HG03139 (cell line): ENCODE data around the gene S1PR1.

ENCODE experiments used
- ATAC-seq: cut with Tn5 transposase; IDR thresholded peaks from one replicate; pipeline ENCODE4 v1.9.1; 2021; ENCODE audit not compliant: unreplicated experiment

S1PR1 gene

GRCh38 chr1:101278845-101279244, 42.0 kb downstream of the S1PR1 start:
- no peak for ATAC-seq

GRCh38 chr1:101280049-101280592, 43.3 kb downstream of the S1PR1 start:
- no peak for ATAC-seq

GRCh38 chr1:101280942-101281654, 44.3 kb downstream of the S1PR1 start:
- ATAC-seq: no peak

GRCh38 chr1:101281751-101282150, 44.9 kb downstream of the S1PR1 start:
- no peak for ATAC-seq

- ATAC-seq: no peak
Observed at GRCh38 chr1:101282314-101283038, 45.7 kb downstream of the S1PR1 start.

- ATAC-seq: no peak
Observed at GRCh38 chr1:101283443-101283842, 46.6 kb downstream of the S1PR1 start.

- ATAC-seq: no peak
Observed at GRCh38 chr1:101284021-101284420, 47.2 kb downstream of the S1PR1 start.

- no peak for ATAC-seq
Observed at GRCh38 chr1:101284622-101285218, 47.9 kb downstream of the S1PR1 start.

GRCh38 chr1:101285922-101286570, 49.2 kb downstream of the S1PR1 start:
- ATAC-seq: no peak

- no peak for ATAC-seq
Observed at GRCh38 chr1:101288491-101288944, 51.7 kb downstream of the S1PR1 start.

- ATAC-seq: no peak
Observed at GRCh38 chr1:101290119-101290921, 53.5 kb downstream of the S1PR1 start.
